Fibroblast of lung (primary cell): ENCODE data around the gene EML2. TPM values are rescaled to one million over a fixed set of nuclear protein-coding genes. Genes with fewer than 3 reads are reported as not detected.

Source experiments
- DNase-seq, 2 donors: peaks; one replicate each; pipeline versions ENCODE4 v3.0.0 to v3.0.0-alpha.2; 2010; ENCODE audit warnings: low read depth in 2 of 2
- H2AFZ ChIP-seq: 2 replicates; pipeline ENCODE4 v1.5.1; 2012; ENCODE audit warnings: low read length, control low read depth, inconsistent platforms
- H3K27ac ChIP-seq: 2 replicates; pipeline ENCODE4 v1.5.1; 2011; ENCODE audit warnings: low read length, control low read depth; ENCODE audit not compliant: insufficient read depth
- H3K27me3 ChIP-seq: 2 replicates; pipeline ENCODE4 v1.5.1; 2011; ENCODE audit warnings: mild to moderate bottlenecking, low read length; ENCODE audit not compliant: control insufficient read depth, insufficient read depth
- H3K36me3 ChIP-seq: 2 replicates; pipeline ENCODE4 v1.5.1; 2011; ENCODE audit warnings: low read length; ENCODE audit not compliant: control insufficient read depth, insufficient read depth
- H3K4me1 ChIP-seq: 2 replicates; pipeline ENCODE4 v1.5.1; 2011; ENCODE audit warnings: low read length; ENCODE audit not compliant: control insufficient read depth, insufficient read depth; ENCODE audit errors: extremely low read depth
- H3K4me2 ChIP-seq: 2 replicates; pipeline ENCODE4 v1.5.1; 2011; ENCODE audit warnings: low read length, control low read depth; ENCODE audit not compliant: insufficient read depth; ENCODE audit errors: extremely low read depth
- H3K4me3 ChIP-seq, 4 experiments: fragments of 200-600 bp in 1 of 4; sonication (generic) in 1 of 4; replicated peaks in 1 of 4; 2 replicates each; pipeline ENCODE4 v1.5.1; 2011 to 2016; ENCODE audit warnings: low read length in 4 of 4, low read depth in 3 of 4, mild to moderate bottlenecking in 3 of 4, control low read depth in 2 of 4, inconsistent platforms in 1 of 4, mixed read lengths in 1 of 4; ENCODE audit not compliant: insufficient read depth in 1 of 4; ENCODE audit errors: control extremely low read depth in 1 of 4
- H3K79me2 ChIP-seq: 2 replicates; pipeline ENCODE4 v1.5.1; 2012; ENCODE audit warnings: mild to moderate bottlenecking, low read length, inconsistent platforms; ENCODE audit not compliant: control insufficient read depth, insufficient read depth
- H3K9ac ChIP-seq: 2 replicates; pipeline ENCODE4 v1.5.1; 2011; ENCODE audit warnings: mild to moderate bottlenecking, low read length, control low read depth; ENCODE audit not compliant: insufficient read depth
- H3K9me3 ChIP-seq: 2 replicates; pipeline ENCODE4 v1.5.1; 2012; ENCODE audit warnings: low read depth, low read length; ENCODE audit not compliant: control insufficient read depth, insufficient read depth
- H4K20me1 ChIP-seq: 2 replicates; pipeline ENCODE4 v1.5.1; 2011; ENCODE audit warnings: low read length; ENCODE audit not compliant: control insufficient read depth, insufficient read depth; ENCODE audit errors: extremely low read depth
- EZH2 ChIP-seq: IDR thresholded peaks from 2 replicates; pipeline ENCODE4 v1.5.1; 2012; ENCODE audit warnings: low read length, control low read depth, mild to moderate bottlenecking; ENCODE audit errors: missing control alignments
- polyA plus RNA-seq, 2 donors: library from polyadenylated mRNA; depleted of rRNA in 1 of 2; stranded (reverse) in 1 of 2; unstranded in 1 of 2; fragments of >200 nt; gene quantifications; 2 replicates each; pipeline ENCODE4 v1.2.1, GENCODE V29; 2011 to 2012; ENCODE audit warnings: missing spikeins in 1 of 2
- total RNA-seq: library from RNA; depleted of rRNA; stranded (reverse); fragments of >200 nt; gene quantifications from 2 replicates; pipeline ENCODE4 v1.2.1, GENCODE V29; 2014
- TF ChIP-seq, protein P1 (sequence below), 2 donors: IDR thresholded peaks in 1 of 2; conservative IDR thresholded peaks in 1 of 2; 1 replicate in 1 of 2; 2 replicates in 1 of 2; pipeline ENCODE4 v1.5.1; 2011 to 2012; ENCODE audit warnings: low read length in 2 of 2, control low read depth in 1 of 2, inconsistent platforms in 1 of 2, low read depth in 1 of 2, mild to moderate bottlenecking in 1 of 2

The EML2 gene
- total and polyA plus RNA-seq, 2 donors (not counting 1 experiment from before 2014, with no cell fraction given), result 11.2 to 69.9 TPM

DNA sequence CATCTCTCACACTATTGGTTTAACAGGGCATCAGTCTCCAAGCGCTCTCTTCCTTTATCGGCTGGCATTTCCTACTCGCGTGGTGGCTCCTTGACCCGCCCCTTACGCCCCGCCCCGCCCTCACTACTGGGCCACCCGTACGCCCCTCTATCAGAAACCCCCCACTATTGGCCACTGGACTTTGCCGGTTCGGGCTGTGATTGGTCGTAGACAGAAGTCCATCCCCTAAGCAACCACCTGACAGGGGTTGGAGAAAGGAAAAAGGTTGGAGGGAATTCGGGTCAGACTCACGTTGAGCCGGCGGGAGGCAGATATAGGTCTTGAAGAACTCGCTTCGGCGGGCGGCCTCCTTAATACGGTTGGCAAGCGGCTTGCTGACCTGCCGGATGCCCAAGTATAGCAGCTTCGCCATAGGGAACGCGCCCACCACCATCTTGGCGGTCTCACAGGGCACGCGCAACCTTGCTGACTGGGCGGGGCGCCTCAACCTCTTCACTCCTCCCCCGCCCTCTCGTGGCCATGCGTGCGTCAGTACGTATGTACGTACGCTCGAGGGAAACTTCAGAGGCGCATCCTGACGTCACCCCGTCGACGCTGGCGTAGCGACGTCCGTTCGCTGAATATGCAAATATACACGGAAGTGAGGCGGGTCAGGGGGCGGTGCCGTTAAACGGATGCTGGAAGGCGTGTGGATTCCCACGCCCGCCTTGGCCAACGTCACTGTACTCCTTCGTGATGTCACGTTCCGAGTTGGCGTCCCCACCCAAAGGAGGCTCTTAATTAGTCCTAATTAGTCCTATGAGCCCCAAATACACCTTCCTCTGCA is 54.7 kb downstream of the EML2 start, which contains the start of gene OPA3:
TSS of gene OPA3 (minus strand) at position 471 of the 826 bp plus-strand sequence. CDS start at position 433, 38 bp downstream.
- no peak for TF ChIP-seq EZH2
- TF ChIP-seq, protein P1, sequence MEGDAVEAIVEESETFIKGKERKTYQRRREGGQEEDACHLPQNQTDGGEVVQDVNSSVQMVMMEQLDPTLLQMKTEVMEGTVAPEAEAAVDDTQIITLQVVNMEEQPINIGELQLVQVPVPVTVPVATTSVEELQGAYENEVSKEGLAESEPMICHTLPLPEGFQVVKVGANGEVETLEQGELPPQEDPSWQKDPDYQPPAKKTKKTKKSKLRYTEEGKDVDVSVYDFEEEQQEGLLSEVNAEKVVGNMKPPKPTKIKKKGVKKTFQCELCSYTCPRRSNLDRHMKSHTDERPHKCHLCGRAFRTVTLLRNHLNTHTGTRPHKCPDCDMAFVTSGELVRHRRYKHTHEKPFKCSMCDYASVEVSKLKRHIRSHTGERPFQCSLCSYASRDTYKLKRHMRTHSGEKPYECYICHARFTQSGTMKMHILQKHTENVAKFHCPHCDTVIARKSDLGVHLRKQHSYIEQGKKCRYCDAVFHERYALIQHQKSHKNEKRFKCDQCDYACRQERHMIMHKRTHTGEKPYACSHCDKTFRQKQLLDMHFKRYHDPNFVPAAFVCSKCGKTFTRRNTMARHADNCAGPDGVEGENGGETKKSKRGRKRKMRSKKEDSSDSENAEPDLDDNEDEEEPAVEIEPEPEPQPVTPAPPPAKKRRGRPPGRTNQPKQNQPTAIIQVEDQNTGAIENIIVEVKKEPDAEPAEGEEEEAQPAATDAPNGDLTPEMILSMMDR (conservative IDR thresholded peaks at IDR 0.05 in 1 of 2, IDR thresholded peaks at IDR 0.05 in 1 of 2; ENCODE audit: low read depth in 1 of 2, low read length in 2 of 2), result no peak
- peak; percentile 100 for DNase-seq
- H3K4me2 ChIP-seq, result peak within 1 kb of the TSS; percentile 91

DNA sequence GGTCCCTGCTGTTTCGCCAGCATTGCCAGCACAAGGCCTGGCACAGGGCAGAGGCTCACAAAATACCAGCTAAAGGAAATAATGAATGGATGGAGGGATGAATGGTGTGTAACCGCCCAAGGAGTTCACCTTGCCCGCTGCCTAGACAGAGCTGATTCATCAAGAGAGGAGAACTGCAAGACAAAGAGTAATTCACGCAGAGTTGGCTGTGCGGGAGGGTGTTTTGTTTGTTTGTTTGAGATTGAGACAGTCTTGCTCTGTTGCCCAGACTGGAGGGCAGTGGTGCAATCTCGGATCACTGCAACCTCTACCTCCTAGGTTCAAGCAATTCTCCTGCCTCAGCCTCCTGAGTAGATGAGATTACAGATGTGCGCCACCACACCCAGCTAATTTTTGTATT is 57.6 kb downstream of the EML2 start:
- Histone ChIP-seq H3K4me3 (no peak overlapping the region), H3K9me3 (no peaks in the 10 kb centered on the region), H3K27ac (no peak overlapping the region), H2AFZ (no peak overlapping the region), H3K9ac (no peak overlapping the region), H3K36me3 (no peaks in the 10 kb centered on the region), H4K20me1 (no peaks in the 10 kb centered on the region), H3K27me3 (no peaks in the 10 kb centered on the region), H3K79me2 (peaks cover 9% of the 10 kb centered on the region), H3K4me2 (no peak overlapping the region), H3K4me1 (peaks cover 11% of the 10 kb centered on the region)
- DNase-seq, result peak in 1 of 2 donors; percentile 27
- no peak for TF ChIP-seq EZH2
- TF ChIP-seq, protein P1 (conservative IDR thresholded peaks at IDR 0.05 in 1 of 2, IDR thresholded peaks at IDR 0.05 in 1 of 2; ENCODE audit: low read depth in 1 of 2, low read length in 2 of 2), result no peak

More for the DNA sequence above, 54.7 kb downstream of the EML2 start, which contains the start of gene OPA3:
- peak within 1 kb of the TSS; percentile 72 for H2AFZ ChIP-seq
- H3K4me1 ChIP-seq, result no peaks in the 10 kb centered on the region
- H4K20me1 ChIP-seq, result no peaks in the 10 kb centered on the region
- peak within 1 kb of the TSS; percentile 92 for H3K9ac ChIP-seq
- no peaks in the 10 kb centered on the region for H3K27me3 ChIP-seq
- no peaks in the 10 kb centered on the region for H3K9me3 ChIP-seq
- H3K27ac ChIP-seq, result peak within 1 kb of the TSS; percentile 97
- peak within 1 kb of the TSS; percentile 65 to 81 (median 74) for H3K4me3 ChIP-seq
- peaks cover 9% of the 10 kb centered on the region for H3K79me2 ChIP-seq
- H3K36me3 ChIP-seq, result no peaks in the 10 kb centered on the region

DNA sequence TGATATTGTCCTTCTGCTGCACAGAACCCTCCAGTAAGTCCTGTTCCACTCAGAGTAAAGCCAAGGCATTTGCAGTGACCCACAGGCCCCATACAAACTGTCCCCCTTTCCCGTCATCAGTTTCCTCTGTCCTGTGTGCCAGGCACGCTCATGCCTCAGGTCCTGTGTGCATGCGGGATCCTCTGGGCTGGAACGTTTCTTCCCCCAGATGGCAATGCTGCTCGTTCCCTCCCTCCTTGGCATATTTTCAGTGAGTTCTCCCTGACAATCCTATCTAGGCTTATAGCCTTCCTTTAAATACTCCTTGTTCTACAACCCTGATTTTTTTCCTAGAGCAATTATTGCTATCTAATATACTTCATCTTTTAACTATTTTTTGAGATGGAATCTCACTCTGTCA is 60.3 kb downstream of the EML2 start:
- no peak for DNase-seq
- Histone ChIP-seq H3K4me3 (no peak overlapping the region), H3K9ac (no peak overlapping the region), H3K27me3 (no peaks in the 10 kb centered on the region), H3K4me1 (peaks cover 15% of the 10 kb centered on the region), H3K27ac (no peak overlapping the region), H3K9me3 (no peaks in the 10 kb centered on the region), H3K36me3 (no peaks in the 10 kb centered on the region), H3K79me2 (peaks cover 15% of the 10 kb centered on the region), H2AFZ (no peak overlapping the region), H3K4me2 (no peak overlapping the region), H4K20me1 (no peaks in the 10 kb centered on the region)
- no peak for TF ChIP-seq EZH2
- TF ChIP-seq, protein P1 (conservative IDR thresholded peaks at IDR 0.05 in 1 of 2, IDR thresholded peaks at IDR 0.05 in 1 of 2; ENCODE audit: low read depth in 1 of 2, low read length in 2 of 2), result no peak
